GM12891 (cell line): ENCODE measurements around the gene NOL12.

ENCODE experiments used
- POLR2A ChIP-seq: IDR thresholded peaks from 2 replicates; pipeline ENCODE4 v1.6.1; 2011; ENCODE audit warnings: low read depth, low read length, control low read depth
- POU2F2 ChIP-seq: IDR thresholded peaks from 2 replicates; pipeline ENCODE4 v1.6.1; 2011; ENCODE audit warnings: low read depth, mild to moderate bottlenecking, control low read depth, low read length, moderate library complexity

DNA sequence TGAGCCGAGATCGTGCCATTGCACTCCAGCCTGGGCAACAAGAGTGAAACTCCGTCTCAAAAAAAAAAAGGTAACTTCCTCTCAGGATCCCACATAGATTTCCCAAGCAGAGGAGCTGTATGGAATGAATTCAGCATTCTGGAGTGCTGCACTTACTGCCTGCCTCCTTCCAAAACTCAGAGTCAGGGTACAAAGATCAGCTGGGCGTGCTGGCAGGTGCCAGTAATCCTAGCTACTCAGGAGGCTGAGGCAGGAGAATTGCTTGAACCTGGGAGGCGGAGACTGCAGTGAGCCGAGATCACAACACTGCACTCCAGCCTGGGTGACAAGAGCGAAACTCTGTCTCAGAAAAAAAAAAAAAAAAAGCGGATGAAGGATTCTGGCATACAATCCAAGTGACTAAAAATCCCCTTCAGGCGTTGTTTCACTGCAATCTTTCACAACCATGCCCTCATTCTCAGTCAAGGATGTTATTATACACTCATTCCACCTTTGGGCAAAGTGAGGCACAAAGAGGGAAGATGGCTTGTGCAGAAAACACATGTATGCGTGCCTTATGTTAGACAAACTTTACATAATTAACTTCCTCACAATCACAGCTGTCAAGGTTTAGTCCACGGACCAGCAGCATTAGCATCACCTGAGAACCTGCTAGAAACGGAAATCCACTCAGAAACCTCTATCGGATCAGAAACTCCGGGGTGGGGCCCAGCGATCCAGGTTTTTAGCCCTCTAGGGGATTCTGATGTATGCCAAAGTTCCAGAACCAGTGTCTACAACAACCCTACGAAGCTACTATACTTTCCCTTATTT lies 1.1 kb upstream of the NOL12 start:
- TF ChIP-seq POLR2A (no peak), POU2F2 (no peak)
